ES-I3 (cell line): Measurements from ENCODE around the gene KCNE2.

Experiments used
- H3K36me3 ChIP-seq: 2 replicates; pipeline ENCODE4 v1.6.1; 2013; ENCODE audit warnings: mild to moderate bottlenecking, low read length, control low read depth, moderate library complexity; ENCODE audit not compliant: insufficient read depth
- H3K4me1 ChIP-seq: 2 replicates; pipeline ENCODE4 v1.6.1; 2013; ENCODE audit warnings: mild to moderate bottlenecking, control low read depth, low read length; ENCODE audit not compliant: insufficient read depth
- H3K9ac ChIP-seq: 2 replicates; pipeline ENCODE4 v1.6.1; 2013; ENCODE audit warnings: low read depth, mild to moderate bottlenecking, low read length, moderate library complexity
- H3K9me3 ChIP-seq: 2 replicates; pipeline ENCODE4 v1.6.1; 2013; ENCODE audit warnings: mild to moderate bottlenecking, low read length, moderate library complexity; ENCODE audit not compliant: control insufficient read depth, insufficient read depth

KCNE2 gene

DNA sequence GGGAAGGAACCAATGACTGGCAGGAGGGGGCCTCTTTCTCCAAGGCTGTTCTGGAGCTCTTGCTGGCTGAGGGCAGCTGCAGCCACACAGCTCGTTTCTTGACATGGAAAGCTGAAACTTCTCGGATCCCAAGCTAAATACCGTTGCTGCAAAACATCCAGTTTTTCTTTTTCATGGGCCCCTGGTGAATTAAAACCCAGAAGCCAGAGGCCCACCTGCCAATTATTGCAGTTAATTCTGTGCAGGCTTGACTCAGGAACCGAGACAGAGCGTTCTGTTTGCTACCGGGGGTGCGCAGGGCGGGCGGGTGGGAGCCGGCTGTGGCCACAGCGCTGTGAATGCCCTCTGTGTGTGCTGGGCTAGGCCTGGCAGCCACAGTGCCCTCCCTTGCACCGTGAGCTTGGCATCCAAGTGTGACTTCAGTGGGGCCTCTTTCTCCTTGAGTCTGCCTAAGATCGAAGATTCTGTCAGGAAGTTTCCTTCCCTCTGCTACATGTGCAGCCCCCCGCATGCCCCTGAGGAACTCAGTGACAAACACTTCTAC lies 19.9 kb upstream of the KCNE2 start:
- no peaks in the 10 kb centered on the region for H3K36me3 ChIP-seq
- no peaks in the 10 kb centered on the region for H3K4me1 ChIP-seq
- H3K9ac ChIP-seq, result no peak overlapping the region
- no peaks in the 10 kb centered on the region for H3K9me3 ChIP-seq

DNA sequence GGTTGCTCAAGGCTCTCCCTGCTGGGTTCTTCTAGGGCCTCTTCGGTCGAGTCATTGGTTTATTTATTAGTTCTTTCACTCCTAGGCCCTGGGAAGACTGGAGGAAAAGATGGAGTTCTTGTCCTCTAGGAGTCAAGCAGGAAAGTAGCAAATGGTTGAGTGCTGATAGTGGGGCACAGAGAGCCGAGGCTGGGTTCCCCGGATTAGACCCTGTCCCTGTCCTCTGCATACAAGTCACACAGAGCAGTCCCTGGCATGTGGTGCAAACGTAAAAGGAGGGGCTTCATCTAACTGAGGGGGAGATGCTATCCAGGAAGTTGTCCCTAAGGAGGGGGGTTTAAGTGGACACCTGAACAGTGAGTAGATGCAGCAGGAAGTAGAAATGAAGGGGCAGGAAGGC lies 19.2 kb upstream of the KCNE2 start:
- no peaks in the 10 kb centered on the region for H3K36me3 ChIP-seq
- no peaks in the 10 kb centered on the region for H3K4me1 ChIP-seq
- no peak overlapping the region for H3K9ac ChIP-seq
- no peaks in the 10 kb centered on the region for H3K9me3 ChIP-seq

DNA sequence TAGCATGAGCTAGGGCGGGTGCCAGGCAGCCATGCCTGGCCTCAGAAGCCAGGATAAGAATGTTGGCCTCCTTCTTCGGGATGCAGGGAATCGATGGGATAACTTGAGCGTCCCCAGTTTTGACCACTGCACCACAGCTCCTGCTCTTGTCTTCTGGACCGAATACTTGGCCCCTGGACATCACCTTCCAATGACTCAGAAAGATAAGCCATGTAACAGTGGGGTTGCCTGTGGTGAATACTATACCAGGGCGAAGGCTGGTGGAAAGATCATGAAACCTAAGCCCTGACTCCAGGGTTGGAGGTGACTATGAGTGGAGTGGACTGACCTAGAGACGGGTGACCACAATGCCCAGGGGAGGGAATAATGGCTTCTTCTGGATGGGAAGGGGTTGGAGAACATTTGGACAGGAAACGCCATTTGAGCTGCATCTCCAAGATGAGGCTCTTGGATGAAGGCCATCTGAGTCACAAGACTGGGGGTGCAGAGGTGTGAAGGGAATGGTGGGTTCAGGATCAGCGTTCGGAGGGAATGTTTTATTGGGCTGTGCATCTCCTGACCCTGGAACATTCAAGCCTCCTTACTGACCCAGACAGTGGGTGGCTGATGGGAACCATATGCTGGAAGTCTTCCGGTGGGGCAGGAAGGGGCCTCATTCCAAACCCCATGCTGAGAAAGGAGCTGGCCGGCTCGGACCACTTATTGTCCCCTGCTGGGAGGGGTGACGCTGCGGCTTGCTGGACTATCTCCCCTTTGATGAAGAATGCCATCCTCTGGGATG lies 18.5 kb upstream of the KCNE2 start:
- Histone ChIP-seq H3K9ac (no peak overlapping the region), H3K36me3 (no peaks in the 10 kb centered on the region), H3K9me3 (no peaks in the 10 kb centered on the region), H3K4me1 (no peaks in the 10 kb centered on the region)

DNA sequence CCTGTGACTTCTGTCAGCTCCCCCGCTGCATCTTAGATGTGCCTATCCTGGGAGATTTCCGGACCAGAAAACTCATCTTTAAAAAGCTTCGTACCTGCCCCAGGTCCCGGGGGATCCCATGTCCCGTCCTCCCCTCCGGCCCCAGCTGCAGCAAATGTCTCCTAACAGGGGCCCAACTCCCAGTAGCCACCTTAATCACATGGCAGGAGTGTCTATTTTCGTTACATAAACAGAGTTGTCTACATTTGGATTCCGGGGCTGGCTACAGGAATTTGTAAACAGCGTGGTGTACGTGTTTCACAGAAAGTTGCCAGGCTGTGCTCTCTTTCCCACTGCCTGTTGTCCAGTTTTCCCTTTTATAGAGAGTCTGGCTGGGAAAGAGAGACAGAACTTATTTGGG lies 17.9 kb upstream of the KCNE2 start:
- Histone ChIP-seq H3K9ac (no peak overlapping the region), H3K9me3 (no peaks in the 10 kb centered on the region), H3K36me3 (no peaks in the 10 kb centered on the region), H3K4me1 (no peaks in the 10 kb centered on the region)

DNA sequence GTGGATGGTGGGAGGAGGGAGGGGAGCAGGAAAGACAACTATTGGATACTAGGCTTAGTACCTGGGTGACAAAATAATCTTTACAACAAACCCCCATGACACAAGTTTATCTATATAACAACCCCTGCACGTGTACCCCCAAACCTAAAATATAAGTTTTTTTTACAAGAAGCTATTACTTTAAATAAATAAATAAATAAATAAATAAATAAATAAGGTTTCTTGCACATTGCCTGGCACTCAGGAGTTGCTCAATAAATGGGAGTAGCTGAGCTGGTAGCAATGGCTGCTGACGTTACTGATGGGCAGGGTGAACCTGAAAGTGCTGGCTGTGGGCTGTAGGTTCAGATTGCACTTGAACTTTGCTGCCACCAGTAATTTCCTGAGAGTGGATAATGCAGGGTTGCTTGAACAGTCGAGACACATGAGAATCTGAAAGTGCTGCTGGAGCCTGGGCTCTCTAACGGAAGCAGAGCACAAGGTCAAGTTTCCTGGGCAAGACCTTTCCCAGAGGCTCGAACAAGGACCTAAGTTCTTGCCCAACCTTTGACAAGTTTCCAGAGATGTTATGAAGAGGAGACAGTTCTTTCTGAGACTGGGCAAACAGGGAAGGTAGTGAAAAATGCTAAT lies 14.8 kb upstream of the KCNE2 start:
- H3K9ac ChIP-seq, result no peak overlapping the region
- H3K9me3 ChIP-seq, result no peaks in the 10 kb centered on the region
- no peaks in the 10 kb centered on the region for H3K36me3 ChIP-seq
- no peaks in the 10 kb centered on the region for H3K4me1 ChIP-seq

DNA sequence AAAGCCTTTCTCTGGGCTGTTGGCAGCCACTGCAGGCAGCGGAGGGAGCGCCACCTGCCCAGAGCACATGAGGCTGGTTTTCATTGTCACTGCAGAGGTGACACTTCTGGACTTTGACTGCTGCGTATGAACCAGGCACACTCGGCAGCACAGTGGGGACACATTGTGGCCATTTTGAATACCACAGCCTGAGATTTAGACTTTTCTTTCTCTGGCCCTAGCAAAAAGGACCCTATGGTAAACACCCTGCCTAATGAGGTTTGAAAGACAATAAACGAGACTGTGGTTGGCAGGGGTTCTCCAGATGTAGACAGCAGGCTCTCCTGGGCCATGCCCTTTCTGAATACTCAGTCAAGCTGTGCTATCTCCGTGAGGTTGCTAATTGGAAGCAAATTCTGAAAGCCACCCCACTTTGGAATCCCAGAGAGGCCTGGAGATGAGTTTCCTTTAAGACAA lies 12.0 kb upstream of the KCNE2 start:
- Histone ChIP-seq H3K4me1 (no peaks in the 10 kb centered on the region), H3K36me3 (no peaks in the 10 kb centered on the region), H3K9me3 (no peaks in the 10 kb centered on the region), H3K9ac (no peak overlapping the region)

DNA sequence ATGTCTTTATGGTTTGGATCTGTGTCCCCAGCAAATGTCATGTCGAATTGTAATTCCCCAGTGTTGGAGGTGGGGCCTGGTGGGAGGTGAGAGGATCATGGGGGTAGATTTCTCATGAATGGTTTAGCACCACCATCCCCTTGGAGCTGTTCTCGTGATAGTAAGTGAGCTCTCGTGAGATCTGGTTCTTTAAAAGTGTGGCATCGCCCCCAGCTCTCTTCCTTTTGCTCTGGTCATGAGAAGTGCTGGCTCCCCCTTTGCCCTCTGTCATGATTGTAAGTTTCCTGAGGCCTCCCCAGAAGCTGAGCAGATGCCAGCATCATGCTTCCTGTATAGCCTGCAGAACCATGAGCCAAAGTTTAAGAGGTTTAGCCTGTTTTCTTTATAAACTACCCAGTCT lies 11.2 kb upstream of the KCNE2 start:
- no peaks in the 10 kb centered on the region for H3K36me3 ChIP-seq
- H3K9me3 ChIP-seq, result no peaks in the 10 kb centered on the region
- H3K9ac ChIP-seq, result no peak overlapping the region
- no peaks in the 10 kb centered on the region for H3K4me1 ChIP-seq

DNA sequence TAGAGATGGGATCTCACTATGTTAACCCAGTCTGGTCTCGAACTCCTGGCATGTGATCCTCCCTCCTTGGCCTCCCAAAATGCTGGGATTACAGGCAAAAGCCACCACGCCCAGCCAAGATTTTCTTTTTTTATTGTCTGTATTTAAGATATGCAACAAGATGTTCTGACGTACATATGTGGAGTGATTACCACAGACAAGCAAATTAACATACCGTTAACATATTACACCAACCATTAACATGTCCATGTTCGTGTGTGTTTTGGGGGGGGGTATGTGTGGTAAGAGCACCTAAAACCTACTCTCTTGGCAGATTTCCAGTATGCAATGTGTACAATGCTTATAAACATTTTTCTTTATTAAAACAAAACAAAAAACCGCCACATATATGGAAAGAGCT lies 10.6 kb upstream of the KCNE2 start:
- no peaks in the 10 kb centered on the region for H3K36me3 ChIP-seq
- H3K9ac ChIP-seq, result no peak overlapping the region
- no peaks in the 10 kb centered on the region for H3K9me3 ChIP-seq
- H3K4me1 ChIP-seq, result no peaks in the 10 kb centered on the region

DNA sequence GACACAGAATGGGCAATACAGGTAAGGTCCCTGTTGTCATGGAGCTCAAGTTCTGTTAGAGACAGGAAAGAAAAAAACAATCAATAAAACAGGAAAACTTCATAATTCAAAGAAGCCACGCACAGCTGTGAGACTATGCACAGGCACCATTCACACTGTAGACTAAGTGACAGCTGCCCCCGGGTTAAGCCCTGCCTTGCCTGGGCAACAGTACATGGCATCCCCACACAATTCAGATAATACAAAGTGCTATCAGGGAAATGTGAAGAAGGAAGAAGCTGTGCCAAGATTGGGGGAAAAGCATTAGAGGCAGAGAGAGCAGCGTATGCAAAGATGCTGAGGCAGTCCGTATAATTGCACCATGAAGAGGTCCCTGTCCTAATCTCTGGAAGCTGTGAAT lies 9.0 kb upstream of the KCNE2 start:
- no peaks in the 10 kb centered on the region for H3K9me3 ChIP-seq
- no peaks in the 10 kb centered on the region for H3K4me1 ChIP-seq
- no peaks in the 10 kb centered on the region for H3K36me3 ChIP-seq
- H3K9ac ChIP-seq, result no peak overlapping the region

DNA sequence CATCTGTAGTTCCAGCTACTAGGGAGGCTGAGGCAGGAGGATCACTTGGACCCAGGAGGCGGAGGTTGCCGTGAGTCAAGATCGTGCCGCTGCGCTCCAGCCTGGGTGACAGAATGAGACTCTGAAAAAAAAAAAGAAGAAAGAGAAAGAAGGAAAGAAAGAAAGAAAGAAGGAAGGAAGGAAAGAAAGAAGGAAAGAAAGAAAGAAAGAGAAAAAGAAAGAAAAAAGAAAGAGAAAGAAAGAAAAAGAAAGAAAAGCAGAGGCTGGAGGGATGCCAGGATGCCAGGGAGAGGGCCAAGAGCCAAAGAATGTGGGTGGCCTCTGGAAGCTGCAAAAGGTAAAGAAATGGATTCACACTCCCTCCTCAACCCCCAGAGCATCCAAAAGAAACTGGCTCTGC lies 8.2 kb upstream of the KCNE2 start:
- Histone ChIP-seq H3K9me3 (no peaks in the 10 kb centered on the region), H3K4me1 (no peaks in the 10 kb centered on the region), H3K9ac (no peak overlapping the region), H3K36me3 (no peaks in the 10 kb centered on the region)

DNA sequence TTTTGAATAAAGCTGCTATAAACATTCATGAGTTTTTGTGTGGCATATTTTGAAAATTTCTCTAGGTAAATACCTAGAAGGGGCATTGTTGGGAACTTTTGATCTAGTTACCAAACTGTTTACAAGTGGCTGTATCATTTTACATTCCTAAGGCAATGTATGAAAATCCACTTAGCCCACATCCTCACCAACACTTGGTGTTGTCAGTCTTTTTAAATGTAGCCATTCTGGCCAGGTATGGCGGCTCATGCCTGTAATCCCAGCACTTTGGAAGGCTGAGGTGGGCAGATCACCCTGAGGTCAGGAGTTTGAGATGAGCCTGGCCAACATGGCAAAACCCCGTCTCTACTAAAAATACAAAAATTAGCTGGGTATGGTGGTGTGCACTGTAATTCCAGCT lies 5.9 kb upstream of the KCNE2 start:
- no peaks in the 10 kb centered on the region for H3K4me1 ChIP-seq
- H3K9ac ChIP-seq, result no peak overlapping the region
- H3K36me3 ChIP-seq, result no peaks in the 10 kb centered on the region
- H3K9me3 ChIP-seq, result no peaks in the 10 kb centered on the region

DNA sequence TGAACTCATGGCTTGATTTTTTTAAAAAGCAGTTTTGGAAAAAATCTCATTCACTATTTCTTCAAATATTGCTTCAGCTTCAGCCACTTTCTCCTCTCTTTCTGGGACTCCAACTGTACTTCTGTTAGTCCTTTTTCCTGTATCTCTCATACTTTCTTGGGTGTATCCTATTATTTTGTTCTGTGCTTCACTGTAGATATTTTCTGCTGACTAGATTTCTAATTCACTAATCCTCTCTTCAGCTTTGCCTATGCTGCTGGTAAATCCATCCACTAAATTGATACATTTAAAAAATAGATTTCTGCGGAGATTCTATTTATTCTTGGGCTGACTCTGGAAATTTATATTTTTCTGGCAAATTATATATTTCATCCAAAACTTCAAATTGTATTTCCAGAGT lies 4.9 kb upstream of the KCNE2 start:
- Histone ChIP-seq H3K9ac (no peak overlapping the region), H3K36me3 (no peaks in the 10 kb centered on the region), H3K9me3 (no peaks in the 10 kb centered on the region), H3K4me1 (no peaks in the 10 kb centered on the region)

DNA sequence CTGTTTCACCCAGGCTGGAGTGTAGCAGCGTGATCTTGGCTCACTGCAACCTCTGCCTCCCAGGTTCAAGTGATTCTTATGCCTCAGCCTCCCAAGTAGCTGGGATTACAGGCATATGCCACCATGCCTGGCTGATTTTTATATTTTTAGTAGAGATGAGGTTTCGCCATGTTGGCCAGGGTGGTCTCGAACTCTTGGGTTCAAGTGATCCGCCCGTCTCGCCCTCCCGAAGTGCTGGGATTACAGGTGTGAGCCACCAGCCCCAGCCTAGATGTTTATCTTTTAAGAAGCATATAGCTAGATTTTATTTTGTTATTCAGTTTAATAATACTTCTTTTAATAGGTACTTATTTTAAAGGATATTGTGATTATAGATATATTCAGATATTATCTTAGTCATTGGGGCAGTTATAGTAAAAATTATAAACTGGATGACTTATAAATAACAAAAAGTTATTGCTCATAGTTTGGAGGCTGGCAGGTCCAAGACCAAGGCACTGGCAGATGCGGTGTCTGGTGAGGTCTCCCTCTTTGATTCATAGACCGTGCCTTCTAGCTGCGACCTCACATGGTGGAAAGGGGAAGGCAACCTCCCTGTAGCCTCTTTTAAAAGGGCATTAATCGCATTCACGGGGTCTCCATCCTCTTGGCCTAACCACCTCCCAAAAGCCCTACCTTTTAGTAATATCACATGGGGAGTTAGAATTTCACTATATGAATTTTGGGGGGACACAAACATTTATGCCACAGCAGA lies 3.1 kb upstream of the KCNE2 start:
- Histone ChIP-seq H3K9ac (no peak overlapping the region), H3K4me1 (no peaks in the 10 kb centered on the region), H3K9me3 (no peaks in the 10 kb centered on the region), H3K36me3 (no peaks in the 10 kb centered on the region)

DNA sequence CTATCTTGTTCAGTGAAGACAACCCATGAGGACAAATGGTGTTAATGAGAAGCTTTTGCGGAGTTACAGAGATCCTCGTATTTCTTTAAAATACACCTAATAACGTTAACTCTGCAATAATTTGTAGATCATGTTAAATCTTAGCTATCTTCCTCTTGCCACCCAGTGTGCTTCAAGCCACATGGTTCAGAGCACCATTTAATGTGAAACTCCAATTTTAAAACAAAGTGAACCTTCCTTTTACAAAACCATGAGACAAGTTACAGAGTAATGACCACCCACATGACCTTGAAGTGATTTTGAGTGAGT lies 1.7 kb upstream of the KCNE2 start:
- Histone ChIP-seq H3K9ac (no peak overlapping the region), H3K9me3 (no peaks in the 10 kb centered on the region), H3K36me3 (no peaks in the 10 kb centered on the region), H3K4me1 (peaks cover 3% of the 10 kb centered on the region; the same call in 1 of the 2 replicates)

DNA sequence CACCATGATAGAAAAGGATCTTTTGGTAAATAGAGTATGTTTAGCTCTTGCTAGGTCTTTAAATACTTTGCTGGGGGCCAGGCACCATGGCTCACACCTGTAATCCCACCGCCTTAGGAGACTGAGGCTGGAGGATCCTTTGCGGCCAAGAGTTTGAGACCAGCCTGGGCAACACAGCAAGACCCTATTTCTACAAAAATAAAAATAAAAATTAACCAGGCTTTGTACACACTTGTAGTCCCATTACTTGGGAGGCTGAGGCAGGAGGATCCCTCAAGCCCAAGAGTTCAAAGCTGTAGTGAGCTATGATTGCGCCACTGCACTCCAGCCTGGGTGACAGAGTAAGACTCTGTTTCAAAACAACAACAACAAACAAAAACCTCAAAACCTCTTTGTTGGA lies 1.1 kb upstream of the KCNE2 start:
- Histone ChIP-seq H3K4me1 (peaks cover 8% of the 10 kb centered on the region; the same call in 1 of the 2 replicates), H3K9me3 (no peaks in the 10 kb centered on the region), H3K36me3 (no peaks in the 10 kb centered on the region), H3K9ac (no peak overlapping the region)
